Stimulated activated CD8-positive, alpha-beta memory T cell treated with anti-CD3 and anti-CD28 coated beads, Interleukin-2, amount 100 ng/mL, for 48 hours (primary cell): Measurements from ENCODE around the gene HEATR5A.
"Not testable (repeated sequence)": the region's sequence is repeated elsewhere in the genome, so short reads cannot be mapped to it uniquely, and the experiment has no call there.

Source experiments
- DNase-seq, 2 donors: peaks; one replicate each; pipeline ENCODE4 v3.0.0-alpha.2; 2020; ENCODE audit warnings: low read depth in 2 of 2

Gene HEATR5A

DNA sequence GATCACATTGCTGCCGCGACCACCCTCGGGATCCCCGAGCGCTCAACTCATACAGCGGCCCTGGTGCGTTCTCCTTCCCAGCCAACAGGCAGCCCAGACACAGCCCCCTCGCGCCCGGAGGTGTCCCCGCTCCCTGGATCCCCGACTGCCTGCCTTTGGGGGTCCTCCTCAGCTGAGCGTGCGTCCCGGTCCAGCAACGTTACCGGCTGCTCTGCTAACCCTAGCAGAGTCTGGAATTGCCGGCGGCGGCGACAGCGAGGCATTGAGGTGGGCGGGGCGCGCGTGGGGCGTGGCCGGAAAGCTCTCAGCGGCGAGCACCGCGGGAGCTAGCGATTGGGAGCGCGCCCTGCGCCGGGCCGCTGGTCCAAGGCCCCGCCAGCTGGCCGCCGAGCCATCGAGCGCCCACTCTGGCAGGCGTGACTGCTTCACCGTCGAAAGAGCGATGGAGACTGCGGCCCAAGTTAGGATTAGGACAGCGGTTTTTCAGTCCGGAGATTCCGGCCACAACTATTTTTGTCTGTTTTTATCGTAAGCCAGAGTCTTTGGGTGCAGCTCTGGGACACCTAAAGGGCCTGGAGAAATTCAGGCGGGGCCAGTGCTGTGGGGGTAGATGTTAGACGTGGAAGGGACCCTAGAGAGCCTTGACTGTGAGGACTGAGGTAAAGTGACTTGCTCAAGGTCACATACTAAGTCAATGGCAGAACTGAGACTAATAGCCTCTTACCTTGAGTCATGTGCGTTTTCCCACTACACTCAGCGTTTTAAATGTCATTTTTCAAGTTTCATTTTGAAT is at the start of gene HEATR5A:
HEATR5A (minus strand) TSS at position 232 of the 793 bp plus-strand sequence. CDS start 17,575 bp downstream, outside the sequence.
- DNase-seq = peak; percentile 88 to 90

DNA sequence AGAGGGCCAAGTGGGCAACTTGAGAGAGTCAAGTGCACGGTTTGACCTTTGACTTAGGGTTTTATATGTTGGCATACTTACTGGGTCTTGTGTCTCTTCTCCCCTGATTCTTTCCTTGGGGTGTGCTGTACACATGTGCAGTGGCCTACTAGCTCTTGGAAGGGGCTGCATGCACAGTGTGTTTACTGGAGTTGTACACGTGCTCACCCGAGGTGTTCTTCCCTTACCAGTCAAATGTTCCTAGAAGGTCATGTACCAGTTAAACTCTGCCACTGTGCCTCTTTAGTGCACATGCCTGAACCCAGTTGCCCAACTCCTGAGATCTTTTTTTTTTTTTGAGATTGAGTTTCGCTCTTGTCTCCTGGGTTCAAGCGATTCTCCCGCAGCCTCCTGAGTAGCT is 46.2 kb upstream of the HEATR5A start:
- no peak for DNase-seq

GRCh38 chr14:31465111-31465510 is 44.8 kb upstream of the HEATR5A start:
- no peak for DNase-seq

DNA sequence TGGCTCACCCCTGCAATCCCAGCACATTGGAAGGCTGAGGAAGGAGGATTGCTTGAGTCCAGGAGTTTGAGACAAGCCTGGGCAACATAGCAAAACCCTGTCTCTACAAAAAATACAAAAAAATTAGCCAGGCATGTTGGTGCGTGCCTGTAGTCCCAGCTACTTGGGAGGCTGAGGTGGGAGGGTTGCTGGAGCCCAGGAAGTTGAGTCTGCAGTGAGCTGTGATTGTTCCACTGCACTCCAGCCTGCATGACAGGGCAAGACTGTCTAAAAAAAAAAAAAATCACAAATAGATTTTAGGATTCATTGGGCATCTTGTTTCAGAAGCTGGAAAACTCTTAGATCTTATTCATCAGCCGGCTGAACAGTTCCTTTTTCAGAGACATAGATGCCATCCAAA is 42.1 kb upstream of the HEATR5A start:
- DNase-seq = not testable (repeated sequence)

GRCh38 chr14:31461545-31461944 is 41.2 kb upstream of the HEATR5A start:
- no peak for DNase-seq

- no peak for DNase-seq
These were observed 37.6 kb upstream of the HEATR5A start for GRCh38 chr14:31457665-31458659.

- DNase-seq = peak; percentile 82 to 85
These were observed 36.7 kb upstream of the HEATR5A start, which contains the start of gene DTD2 for GRCh38 chr14:31456841-31457664. Gene DTD2, minus strand, starts transcription at chr14:31457506. Its CDS starts 113 bp downstream, at chr14:31457393.

DNA sequence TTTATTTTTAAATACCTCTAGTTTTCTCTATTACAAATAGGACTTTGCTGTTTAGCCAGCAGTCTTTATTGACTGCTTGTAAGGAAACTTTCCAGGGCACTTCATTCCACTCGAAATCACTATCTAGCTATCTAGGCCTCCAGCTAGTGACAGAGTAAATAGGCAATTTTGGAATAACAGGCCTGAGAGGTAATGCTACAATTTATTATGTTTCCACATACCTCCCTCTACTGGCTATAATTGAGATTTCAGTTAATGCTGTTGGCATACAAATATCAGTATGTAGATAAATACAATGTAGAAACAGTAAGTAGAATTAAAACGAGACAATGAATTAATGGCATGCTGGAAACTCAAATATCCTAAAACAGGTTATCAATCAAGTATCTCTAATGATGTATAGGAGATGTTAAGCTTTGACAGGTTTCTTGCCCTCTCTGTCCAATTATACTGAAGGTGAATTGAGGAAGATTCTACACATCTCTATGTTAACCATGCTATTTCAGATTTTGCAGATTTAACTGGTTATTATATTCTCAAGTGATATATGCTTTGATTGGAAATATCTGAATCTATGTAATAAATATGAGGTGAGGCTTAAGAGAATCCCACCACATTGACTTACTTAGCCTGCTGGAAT is 29.7 kb upstream of the HEATR5A start:
- no peak for DNase-seq

GRCh38 chr14:31449136-31449535 is 28.8 kb upstream of the HEATR5A start:
- DNase-seq = no peak

DNA sequence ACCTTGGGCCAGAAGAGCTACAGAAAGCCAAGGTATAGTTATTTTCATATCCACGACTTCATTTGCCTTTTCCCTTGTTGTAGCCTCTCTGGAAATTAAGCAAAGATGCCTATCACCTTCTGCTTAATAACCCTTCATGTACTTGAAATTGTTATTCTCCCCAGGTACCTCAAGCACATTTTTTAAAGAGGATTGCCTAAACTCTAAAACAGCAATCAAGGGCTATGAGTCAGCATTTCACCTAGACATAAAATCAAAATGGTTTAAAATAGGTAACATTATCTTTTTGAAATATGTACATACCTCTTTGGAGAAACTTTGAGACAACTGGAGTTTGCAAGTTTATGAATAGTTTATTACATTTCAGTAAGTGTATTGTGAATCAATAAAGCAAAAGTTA is 25.4 kb upstream of the HEATR5A start:
- DNase-seq = no peak

DNA sequence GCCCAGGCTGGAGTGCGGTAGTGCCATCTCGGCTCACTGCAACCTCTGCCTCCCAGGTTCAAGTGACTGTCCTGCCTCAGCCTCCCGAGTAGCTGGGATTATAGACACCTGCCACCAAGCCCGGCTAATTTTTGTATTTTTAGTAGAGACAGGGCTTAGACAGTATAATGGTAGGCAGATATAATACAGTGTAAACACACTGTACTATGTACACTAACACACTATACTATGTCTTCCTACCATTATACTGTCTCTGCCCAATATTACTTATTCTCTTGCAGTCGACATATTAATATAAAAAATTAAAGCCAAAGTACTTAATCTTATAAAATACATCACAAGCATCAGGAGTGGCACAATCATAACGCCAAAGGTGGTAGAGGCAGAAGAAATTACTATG is 21.9 kb upstream of the HEATR5A start:
- DNase-seq = no peak

DNA sequence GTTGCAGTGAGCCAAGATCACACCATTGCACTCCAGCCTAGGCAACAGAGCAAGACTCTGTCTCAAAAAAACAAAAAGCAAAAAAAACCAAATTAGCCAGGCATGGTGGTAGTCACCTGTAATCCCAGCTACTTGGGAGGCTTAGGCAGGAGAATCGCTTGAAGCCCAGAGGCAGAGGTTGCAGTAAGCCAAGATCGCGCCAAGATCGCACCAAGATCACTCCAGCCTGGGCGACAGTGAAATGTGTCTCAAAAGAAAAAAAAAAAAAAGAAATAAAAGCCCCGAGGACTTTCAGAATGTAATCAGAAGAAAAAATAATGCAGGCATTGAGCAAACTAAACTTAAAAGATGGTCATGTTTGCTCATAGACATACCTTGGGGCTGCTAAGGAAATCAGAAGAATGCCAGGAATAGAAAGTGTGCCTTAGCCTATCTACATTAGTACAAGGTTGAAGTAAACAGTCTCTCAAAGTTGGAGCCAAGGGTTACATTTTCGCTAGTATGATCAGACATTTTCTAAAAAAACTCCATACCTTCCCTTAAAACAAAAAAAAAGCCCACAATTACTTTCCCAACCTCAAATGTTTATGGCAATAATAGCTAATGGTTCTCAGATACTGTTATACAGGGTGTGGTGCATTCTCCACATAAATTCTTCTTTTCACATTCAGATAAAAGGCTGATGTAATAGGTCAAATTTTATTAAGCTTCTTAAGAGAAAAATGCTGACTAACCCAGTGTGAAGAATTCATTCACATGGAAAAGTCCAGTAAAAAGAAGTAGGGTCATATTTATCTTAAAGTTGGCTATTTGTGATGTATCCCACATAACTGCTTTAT is 21.1 kb upstream of the HEATR5A start:
- no peak for DNase-seq

DNA sequence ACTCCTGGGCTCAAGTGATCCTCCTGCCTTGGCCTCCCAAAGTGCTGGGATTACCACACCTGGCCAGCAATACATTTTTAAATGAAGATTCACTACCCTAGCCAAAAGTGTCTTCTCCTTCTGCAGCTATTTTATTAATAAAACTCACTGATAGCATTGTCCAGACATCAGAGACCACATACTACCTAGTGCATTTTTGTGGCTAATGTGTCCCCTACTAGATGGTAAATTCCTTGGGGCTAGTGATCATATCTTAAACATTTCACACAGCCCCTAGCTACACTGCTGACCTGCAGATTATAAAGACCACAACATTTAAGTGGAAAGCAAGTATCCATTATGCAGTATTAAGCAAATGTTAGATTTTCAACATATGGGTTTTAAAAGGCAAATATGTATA is 19.9 kb upstream of the HEATR5A start:
- DNase-seq = no peak

- no peak for DNase-seq
These were observed 19.2 kb upstream of the HEATR5A start for GRCh38 chr14:31439561-31439960.

- DNase-seq = not testable (repeated sequence)
These were observed 16.8 kb upstream of the HEATR5A start for GRCh38 chr14:31437045-31437691.

GRCh38 chr14:31435276-31435675 is 14.9 kb upstream of the HEATR5A start:
- DNase-seq = no peak

- DNase-seq = no peak
These were observed 10.4 kb upstream of the HEATR5A start for GRCh38 chr14:31430634-31431264.

GRCh38 chr14:31429791-31430190 is 9.4 kb upstream of the HEATR5A start:
- DNase-seq = no peak

GRCh38 chr14:31428011-31428410 is 7.7 kb upstream of the HEATR5A start:
- no peak for DNase-seq
